Measurements from ENCODE around the gene CCDC32. TPM values are rescaled to one million over a fixed set of nuclear protein-coding genes. Genes with fewer than 3 reads are reported as not detected.

Gene CCDC32
- polyA plus RNA-seq, 2 of the 4 experiments (the other 2 are of a cell fraction): 9.7 to 27.0 TPM

DNA sequence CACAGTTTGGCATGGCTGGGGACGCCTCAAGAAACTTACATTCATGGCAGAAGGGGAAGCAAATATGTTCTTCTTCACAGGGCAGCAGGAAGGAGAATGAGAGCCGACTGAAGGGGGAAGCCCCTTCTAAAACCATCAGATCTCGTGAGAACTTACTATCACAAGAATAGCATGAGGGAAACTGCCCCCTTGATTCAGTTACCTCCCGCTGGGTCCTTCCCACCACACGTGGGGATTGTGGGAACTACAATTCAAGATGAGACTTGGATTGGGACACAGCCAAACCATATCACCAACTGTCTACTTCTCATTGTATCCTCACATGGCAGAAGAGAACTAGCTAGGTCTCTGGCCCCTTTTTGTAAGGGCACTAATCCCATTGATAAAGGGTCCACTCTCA lies 30.5 kb downstream of the CCDC32 start:
- H3K4me1 ChIP-seq: no peaks in the 10 kb centered on the region
- ChIA-PET CTCF (no interaction called here), POLR2A (no interaction called here)
- WGBS (ENCODE audit: missing lambda C conversion rate): 55% methylated on average over 5 of the region's 5 CpGs
- FAIRE-seq (no peak), ATAC-seq (no peak), DNase-seq (ENCODE audit: low read depth in 1 of 2, low spot score in 1 of 2) (no peak)
- H3K4me3 ChIP-seq: no peak overlapping the region
- no peak overlapping the region for H3K4me2 ChIP-seq
- H3K27ac ChIP-seq: no peak overlapping the region
- H3K9me3 ChIP-seq: no peaks in the 10 kb centered on the region
- no peak for TF ChIP-seq NFE2L2 (conservative IDR thresholded peaks at IDR 0.05; ENCODE audit: low read length)
- TF ChIP-seq, protein P1, sequence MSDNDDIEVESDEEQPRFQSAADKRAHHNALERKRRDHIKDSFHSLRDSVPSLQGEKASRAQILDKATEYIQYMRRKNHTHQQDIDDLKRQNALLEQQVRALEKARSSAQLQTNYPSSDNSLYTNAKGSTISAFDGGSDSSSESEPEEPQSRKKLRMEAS (IDR thresholded peaks at IDR 0.05): no peak
- TF ChIP-seq, protein P2, sequence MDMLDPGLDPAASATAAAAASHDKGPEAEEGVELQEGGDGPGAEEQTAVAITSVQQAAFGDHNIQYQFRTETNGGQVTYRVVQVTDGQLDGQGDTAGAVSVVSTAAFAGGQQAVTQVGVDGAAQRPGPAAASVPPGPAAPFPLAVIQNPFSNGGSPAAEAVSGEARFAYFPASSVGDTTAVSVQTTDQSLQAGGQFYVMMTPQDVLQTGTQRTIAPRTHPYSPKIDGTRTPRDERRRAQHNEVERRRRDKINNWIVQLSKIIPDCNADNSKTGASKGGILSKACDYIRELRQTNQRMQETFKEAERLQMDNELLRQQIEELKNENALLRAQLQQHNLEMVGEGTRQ (IDR thresholded peaks at IDR 0.05): no peak
- TF ChIP-seq, protein P3, sequence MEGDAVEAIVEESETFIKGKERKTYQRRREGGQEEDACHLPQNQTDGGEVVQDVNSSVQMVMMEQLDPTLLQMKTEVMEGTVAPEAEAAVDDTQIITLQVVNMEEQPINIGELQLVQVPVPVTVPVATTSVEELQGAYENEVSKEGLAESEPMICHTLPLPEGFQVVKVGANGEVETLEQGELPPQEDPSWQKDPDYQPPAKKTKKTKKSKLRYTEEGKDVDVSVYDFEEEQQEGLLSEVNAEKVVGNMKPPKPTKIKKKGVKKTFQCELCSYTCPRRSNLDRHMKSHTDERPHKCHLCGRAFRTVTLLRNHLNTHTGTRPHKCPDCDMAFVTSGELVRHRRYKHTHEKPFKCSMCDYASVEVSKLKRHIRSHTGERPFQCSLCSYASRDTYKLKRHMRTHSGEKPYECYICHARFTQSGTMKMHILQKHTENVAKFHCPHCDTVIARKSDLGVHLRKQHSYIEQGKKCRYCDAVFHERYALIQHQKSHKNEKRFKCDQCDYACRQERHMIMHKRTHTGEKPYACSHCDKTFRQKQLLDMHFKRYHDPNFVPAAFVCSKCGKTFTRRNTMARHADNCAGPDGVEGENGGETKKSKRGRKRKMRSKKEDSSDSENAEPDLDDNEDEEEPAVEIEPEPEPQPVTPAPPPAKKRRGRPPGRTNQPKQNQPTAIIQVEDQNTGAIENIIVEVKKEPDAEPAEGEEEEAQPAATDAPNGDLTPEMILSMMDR (IDR thresholded peaks at IDR 0.05): no peak
- TF ChIP-seq JUN (IDR thresholded peaks at IDR 0.05): no peak
- no peak for TF ChIP-seq HDAC2 (IDR thresholded peaks at IDR 0.05)
- no peak for TF ChIP-seq HOXA7 (CRISPR knock-in tag; IDR thresholded peaks at IDR 0.05)
- TF ChIP-seq POLR2AphosphoS2 (conservative IDR thresholded peaks at IDR 0.05; ENCODE audit: low read length): no peak
- TF ChIP-seq POLR2A (IDR thresholded peaks at IDR 0.05; ENCODE audit: low read length): no peak
- no peak for TF ChIP-seq RCOR1 (IDR thresholded peaks at IDR 0.05; ENCODE audit: low read depth, low read length)

GRCh38 chr15:40533763-40534364 lies 31.0 kb downstream of the CCDC32 start:
- ATAC-seq (no peak), FAIRE-seq (no peak), DNase-seq (ENCODE audit: low read depth in 1 of 2, low spot score in 1 of 2) (no peak)
- H3K4me1 ChIP-seq: no peaks in the 10 kb centered on the region
- no peak overlapping the region for H3K27ac ChIP-seq
- WGBS (ENCODE audit: missing lambda C conversion rate): 76% methylated on average over 4 of the region's 4 CpGs
- ChIA-PET POLR2A (no interaction called here), CTCF (no interaction called here)
- H3K9me3 ChIP-seq: no peaks in the 10 kb centered on the region
- no peak for TF ChIP-seq CHD4 (IDR thresholded peaks at IDR 0.05; ENCODE audit: borderline replicate concordance)
- TF ChIP-seq, protein P3 (IDR thresholded peaks at IDR 0.05): no peak
- TF ChIP-seq JUN (IDR thresholded peaks at IDR 0.05): no peak
- TF ChIP-seq NPAS2 (CRISPR knock-in tag; IDR thresholded peaks at IDR 0.05; ENCODE audit: borderline replicate concordance): no peak
- no peak for TF ChIP-seq POLR2AphosphoS2 (conservative IDR thresholded peaks at IDR 0.05; ENCODE audit: low read length)
- no peak overlapping the region for H3K4me2 ChIP-seq
- no peak overlapping the region for H3K4me3 ChIP-seq

DNA sequence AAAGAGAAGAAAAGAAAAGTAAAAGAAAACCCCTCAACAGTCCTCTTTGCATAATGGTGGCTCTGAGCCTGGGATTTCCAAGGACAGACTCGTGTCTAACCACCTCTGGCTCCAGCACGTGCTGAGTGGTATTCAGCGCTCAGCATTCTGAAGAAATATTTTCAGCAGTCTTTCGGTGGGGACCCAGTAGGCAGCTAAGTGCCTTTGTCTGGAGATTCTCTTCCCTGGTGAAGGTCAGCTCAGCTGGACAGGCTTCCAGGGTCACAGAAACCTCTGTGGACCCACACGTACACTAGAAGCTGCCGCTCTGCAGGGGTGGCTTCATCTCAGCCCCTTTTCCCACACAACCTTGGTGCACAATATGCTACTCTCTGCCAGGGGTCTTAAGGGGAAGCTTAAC lies 36.0 kb downstream of the CCDC32 start:
- FAIRE-seq (no peak), ATAC-seq (no peak), DNase-seq (ENCODE audit: low read depth in 1 of 2, low spot score in 1 of 2) (no peak)
- no peaks in the 10 kb centered on the region for H3K9me3 ChIP-seq
- CTCF ChIA-PET: no interaction called here
- WGBS (ENCODE audit: missing lambda C conversion rate): 93% methylated on average over 6 of the region's 6 CpGs
- POLR2A ChIA-PET: no interaction called here
- H3K4me1 ChIP-seq: no peaks in the 10 kb centered on the region
- no peak overlapping the region for H3K27ac ChIP-seq
- no peak overlapping the region for H3K4me2 ChIP-seq
- no peak overlapping the region for H3K4me3 ChIP-seq
- no peak for TF ChIP-seq RCOR1 (IDR thresholded peaks at IDR 0.05; ENCODE audit: low read depth, low read length)
- TF ChIP-seq SMC3 (IDR thresholded peaks at IDR 0.05): no peak
- no peak for TF ChIP-seq KDM1A (IDR thresholded peaks at IDR 0.05; ENCODE audit: low read depth)
- TF ChIP-seq FOSL2 (IDR thresholded peaks at IDR 0.05): no peak
- TF ChIP-seq FOSL2 (CRISPR knock-in tag; IDR thresholded peaks at IDR 0.05): no peak
- no peak for TF ChIP-seq MAFK (IDR thresholded peaks at IDR 0.05; ENCODE audit: partially characterized antibody)
- TF ChIP-seq ZNF302 (CRISPR knock-in tag; IDR thresholded peaks at IDR 0.05): no peak
- TF ChIP-seq E2F6 (IDR thresholded peaks at IDR 0.05; ENCODE audit: borderline replicate concordance, low read depth): no peak
- TF ChIP-seq, protein P3 (IDR thresholded peaks at IDR 0.05): no peak
- no peak for TF ChIP-seq BHLHE40 (IDR thresholded peaks at IDR 0.05; ENCODE audit: low read depth, low read length)
- no peak for TF ChIP-seq EHMT2 (IDR thresholded peaks at IDR 0.05; ENCODE audit: low read depth)
- TF ChIP-seq, protein P4, sequence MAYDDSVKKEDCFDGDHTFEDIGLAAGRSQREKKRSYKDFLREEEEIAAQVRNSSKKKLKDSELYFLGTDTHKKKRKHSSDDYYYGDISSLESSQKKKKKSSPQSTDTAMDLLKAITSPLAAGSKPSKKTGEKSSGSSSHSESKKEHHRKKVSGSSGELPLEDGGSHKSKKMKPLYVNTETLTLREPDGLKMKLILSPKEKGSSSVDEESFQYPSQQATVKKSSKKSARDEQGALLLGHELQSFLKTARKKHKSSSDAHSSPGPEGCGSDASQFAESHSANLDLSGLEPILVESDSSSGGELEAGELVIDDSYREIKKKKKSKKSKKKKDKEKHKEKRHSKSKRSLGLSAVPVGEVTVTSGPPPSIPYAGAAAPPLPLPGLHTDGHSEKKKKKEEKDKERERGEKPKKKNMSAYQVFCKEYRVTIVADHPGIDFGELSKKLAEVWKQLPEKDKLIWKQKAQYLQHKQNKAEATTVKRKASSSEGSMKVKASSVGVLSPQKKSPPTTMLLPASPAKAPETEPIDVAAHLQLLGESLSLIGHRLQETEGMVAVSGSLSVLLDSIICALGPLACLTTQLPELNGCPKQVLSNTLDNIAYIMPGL (CRISPR knock-in tag; IDR thresholded peaks at IDR 0.05; ENCODE audit: borderline replicate concordance): no peak
- no peak for TF ChIP-seq CBX2 (IDR thresholded peaks at IDR 0.05; ENCODE audit: borderline replicate concordance, low read depth)
- no peak for TF ChIP-seq FOXS1 (CRISPR knock-in tag; IDR thresholded peaks at IDR 0.05)

Measured in A549 (cell line).